ENCODE measurements around the gene EIF4B. TPM values are rescaled to one million over a fixed set of nuclear protein-coding genes. Genes with fewer than 3 reads are reported as not detected.
A peak's percentile ranks its signal among the peaks of the same experiment; 100 is the strongest.

EIF4B gene
- total and polyA plus RNA-seq, 2 of the 13 experiments (the other 11 are each of a cell fraction or from before 2014, with no cell fraction given) = 416 to 548 TPM

GRCh38 chr12:53005986-53006809 is at the start of gene EIF4B (continued):
- TF ChIP-seq ZBTB26 (CRISPR knock-in tag; IDR thresholded peaks at IDR 0.05; ENCODE audit: borderline replicate concordance) (peak; percentile 79), ZBED4 (CRISPR knock-in tag; IDR thresholded peaks at IDR 0.05; ENCODE audit: borderline replicate concordance) (no peak), IKZF5 (CRISPR knock-in tag; IDR thresholded peaks at IDR 0.05) (peak; percentile 70; the same call in 1 of the 2 replicates), SP4 (CRISPR knock-in tag; IDR thresholded peaks at IDR 0.05) (peak; percentile 87), ZNF558 (CRISPR knock-in tag; IDR thresholded peaks at IDR 0.05; ENCODE audit: borderline replicate concordance) (no peak; the same call in 1 of the 2 replicates), MYNN (CRISPR knock-in tag; IDR thresholded peaks at IDR 0.05; ENCODE audit: low read depth) (no peak), THAP9 (CRISPR knock-in tag; IDR thresholded peaks at IDR 0.05; ENCODE audit: borderline replicate concordance) (peak; percentile 90; the same call in 1 of the 2 replicates), SRF (IDR thresholded peaks at IDR 0.05; ENCODE audit: low read depth, low read length) (no peak), GATAD2A (CRISPR knock-in tag; IDR thresholded peaks at IDR 0.05) (peak; percentile 26; the same call in 1 of the 2 replicates), JDP2 (CRISPR knock-in tag; IDR thresholded peaks at IDR 0.05; ENCODE audit: borderline replicate concordance) (no peak), KAT7 (CRISPR knock-in tag; IDR thresholded peaks at IDR 0.05; ENCODE audit: borderline replicate concordance) (no peak), RFXAP (CRISPR knock-in tag; IDR thresholded peaks at IDR 0.05; ENCODE audit: borderline replicate concordance) (no peak; the same call in 1 of the 2 replicates), RARG (CRISPR knock-in tag; IDR thresholded peaks at IDR 0.05; ENCODE audit: low read depth) (no peak), GMEB2 (CRISPR knock-in tag; IDR thresholded peaks at IDR 0.05; ENCODE audit: low read depth) (peak; percentile 85), SMAD1 (CRISPR knock-in tag; IDR thresholded peaks at IDR 0.05; ENCODE audit: borderline replicate concordance, low read depth) (no peak)
